Muscle of arm (tissue), 14 donors: ENCODE measurements around the gene SLCO4C1. TPM values are rescaled to one million over a fixed set of nuclear protein-coding genes. Genes with fewer than 3 reads are reported as not detected.
"Not testable (repeated sequence)": the region's sequence is repeated elsewhere in the genome, so short reads cannot be mapped to it uniquely, and the experiment has no call there.

Experiments used
- DNase-seq: peaks from one replicate; pipeline ENCODE4 v3.0.0-alpha.2; 2013
- long read RNA-seq, 11 donors: transcript quantifications; one replicate each; lab custom pipeline, GENCODE V29; 2026
- polyA plus RNA-seq, 12 donors: library from polyadenylated mRNA; unstranded; fragments of 120-200 nt; gene quantifications; one replicate each; pipeline ENCODE4 v1.2.1, GENCODE V29; 2013; ENCODE audit not compliant: insufficient read length in 12 of 12

The SLCO4C1 gene
- polyA plus RNA-seq, result 1 to 10 TPM in 11 of 12 donors, not detected in 1; 2.8 to 4.3 (median 3.4) TPM
- long read RNA-seq, donor 1, full-length matches to known transcripts, result 1 of 1 reads
- long read RNA-seq, donor 1, partial matches to known transcripts, result 0 of 1 reads
- long read RNA-seq, donor 1, other reads (novel, unspliced or antisense), result 0 of 1 reads
- long read RNA-seq, donor 2, full-length matches to known transcripts, result 3 of 3 reads
- long read RNA-seq, donor 2, partial matches to known transcripts, result 0 of 3 reads
- long read RNA-seq, donor 2, other reads (novel, unspliced or antisense), result 0 of 3 reads
- long read RNA-seq, donor 3, result 0 reads
- long read RNA-seq, donor 4, result 0 reads
- long read RNA-seq, donor 5, full-length matches to known transcripts, result 1 of 1 reads
- long read RNA-seq, donor 5, partial matches to known transcripts, result 0 of 1 reads
- long read RNA-seq, donor 5, other reads (novel, unspliced or antisense), result 0 of 1 reads
- long read RNA-seq, donor 6, result 0 reads
- long read RNA-seq, donor 7, result 0 reads
- long read RNA-seq, donor 8, full-length matches to known transcripts, result 2 of 2 reads
- long read RNA-seq, donor 8, partial matches to known transcripts, result 0 of 2 reads
- long read RNA-seq, donor 8, other reads (novel, unspliced or antisense), result 0 of 2 reads
- long read RNA-seq, donor 9, result 0 reads
- long read RNA-seq, donor 10, full-length matches to known transcripts, result 2 of 2 reads
- long read RNA-seq, donor 10, partial matches to known transcripts, result 0 of 2 reads
- long read RNA-seq, donor 10, other reads (novel, unspliced or antisense), result 0 of 2 reads
- long read RNA-seq, donor 11, result 0 reads

- DNase-seq, result peak; percentile 81
Measured at GRCh38 chr5:102296178-102296817, at the start of gene SLCO4C1. Gene SLCO4C1 (minus strand): TSS chr5:102296284. CDS start chr5:102296262, 22 bp downstream.

- DNase-seq, result peak; percentile 13
Measured at GRCh38 chr5:102341681-102342288, 45.7 kb upstream of the SLCO4C1 start.

GRCh38 chr5:102324714-102325113 lies 28.6 kb upstream of the SLCO4C1 start:
- peak; percentile 7 for DNase-seq

- DNase-seq, result not testable (repeated sequence)
Measured at GRCh38 chr5:102318801-102319200, 22.7 kb upstream of the SLCO4C1 start.

- no peak for DNase-seq
Measured at GRCh38 chr5:102314328-102314727, 18.2 kb upstream of the SLCO4C1 start.

- DNase-seq, result no peak
Measured at GRCh38 chr5:102313912-102314311, 17.8 kb upstream of the SLCO4C1 start.

GRCh38 chr5:102312586-102313370 lies 16.7 kb upstream of the SLCO4C1 start:
- no peak for DNase-seq

GRCh38 chr5:102309586-102309985 lies 13.5 kb upstream of the SLCO4C1 start:
- no peak for DNase-seq

GRCh38 chr5:102307232-102307631 lies 11.1 kb upstream of the SLCO4C1 start:
- no peak for DNase-seq

GRCh38 chr5:102306121-102306520 lies 10.0 kb upstream of the SLCO4C1 start:
- DNase-seq, result no peak

GRCh38 chr5:102295534-102296177 lies 428 bp downstream of the SLCO4C1 start:
- DNase-seq, result no peak

GRCh38 chr5:102294886-102295395 lies 1.1 kb downstream of the SLCO4C1 start:
- no peak for DNase-seq

- no peak for DNase-seq
Measured at GRCh38 chr5:102290004-102290403, 6.1 kb downstream of the SLCO4C1 start.

- DNase-seq, result no peak
Measured at GRCh38 chr5:102289251-102289899, 6.7 kb downstream of the SLCO4C1 start.

GRCh38 chr5:102288630-102289029 lies 7.5 kb downstream of the SLCO4C1 start:
- DNase-seq, result no peak

- DNase-seq, result no peak
Measured at GRCh38 chr5:102286476-102286875, 9.6 kb downstream of the SLCO4C1 start.

GRCh38 chr5:102283102-102283797 lies 12.8 kb downstream of the SLCO4C1 start:
- no peak for DNase-seq

GRCh38 chr5:102279711-102280110 lies 16.4 kb downstream of the SLCO4C1 start:
- DNase-seq, result no peak

GRCh38 chr5:102278231-102278630 lies 17.9 kb downstream of the SLCO4C1 start:
- DNase-seq, result no peak
